Measurements from ENCODE around the gene FOXJ1.

- no peak for TF ChIP-seq CTCF (IDR thresholded peaks at IDR 0.05; ENCODE audit: insufficient read depth, low read length)
- TF ChIP-seq REST (IDR thresholded peaks at IDR 0.05; ENCODE audit: insufficient replicate concordance, low read depth) = no peak
- no peak for TF ChIP-seq SPI1 (IDR thresholded peaks at IDR 0.05; ENCODE audit: borderline replicate concordance, low read depth)
- TF ChIP-seq POLR2AphosphoS5 (IDR thresholded peaks at IDR 0.05; ENCODE audit: low read depth) = no peak
- no peak for TF ChIP-seq GABPA (IDR thresholded peaks at IDR 0.05; ENCODE audit: low read depth)
Measured at GRCh38 chr17:76137351-76138233, 3.5 kb downstream of the FOXJ1 start.

Data from HL-60 (cell line).